EL (cell line): ENCODE results near the gene AP5B1.
"Not testable (repeated sequence)": the region's sequence is repeated elsewhere in the genome, so short reads cannot be mapped to it uniquely, and the experiment has no call there.

ENCODE experiments used
- DNase-seq: peaks from one replicate; pipeline ENCODE4 v3.0.0-alpha.2; 2016

AP5B1 gene

GRCh38 chr11:65785319-65786007 lies 4.7 kb upstream of the AP5B1 start:
- DNase-seq: no peak

- DNase-seq: no peak
Observed at GRCh38 chr11:65782816-65783228, 2.0 kb upstream of the AP5B1 start.

GRCh38 chr11:65781962-65782815 lies 1.4 kb upstream of the AP5B1 start:
- no peak for DNase-seq

GRCh38 chr11:65781152-65781961 lies 581 bp upstream of the AP5B1 start:
- DNase-seq: peak; percentile 18

- DNase-seq: peak; percentile 80
Observed at GRCh38 chr11:65779919-65780769, 632 bp downstream of the AP5B1 start.

GRCh38 chr11:65779669-65779918 lies 1.2 kb downstream of the AP5B1 start:
- no peak for DNase-seq

GRCh38 chr11:65778901-65779668 lies 1.7 kb downstream of the AP5B1 start:
- no peak for DNase-seq

GRCh38 chr11:65778431-65778900 lies 2.3 kb downstream of the AP5B1 start:
- DNase-seq: no peak

- no peak for DNase-seq
Observed at GRCh38 chr11:65777821-65778361, 2.9 kb downstream of the AP5B1 start.

- DNase-seq: no peak
Observed at GRCh38 chr11:65777241-65777640, 3.5 kb downstream of the AP5B1 start.

GRCh38 chr11:65776710-65777141 lies 4.0 kb downstream of the AP5B1 start:
- DNase-seq: no peak

- DNase-seq: no peak
Observed at GRCh38 chr11:65776196-65776595, 4.6 kb downstream of the AP5B1 start.

- no peak for DNase-seq
Observed at GRCh38 chr11:65774525-65775306, 6.1 kb downstream of the AP5B1 start.

- DNase-seq: no peak
Observed at GRCh38 chr11:65773784-65774411, 6.9 kb downstream of the AP5B1 start.

GRCh38 chr11:65771589-65772112 lies 9.1 kb downstream of the AP5B1 start:
- no peak for DNase-seq

- DNase-seq: no peak
Observed at GRCh38 chr11:65770951-65771567, 9.7 kb downstream of the AP5B1 start.

GRCh38 chr11:65767806-65768205 lies 13.0 kb downstream of the AP5B1 start:
- not testable (repeated sequence) for DNase-seq

GRCh38 chr11:65767406-65767805 lies 13.4 kb downstream of the AP5B1 start:
- DNase-seq: no peak

GRCh38 chr11:65766535-65766934 lies 14.2 kb downstream of the AP5B1 start:
- DNase-seq: peak; percentile 35
